ENCODE measurements around the gene ERH. TPM values are rescaled to one million over a fixed set of nuclear protein-coding genes. Genes with fewer than 3 reads are reported as not detected.

Gene ERH
- total RNA-seq, 1 donor from 2014 or later, result 31.1 TPM

- H3K9me3 ChIP-seq, result no peaks in the 10 kb centered on the region
- no peaks in the 10 kb centered on the region for H3K27me3 ChIP-seq
- no peak overlapping the region for H3K4me3 ChIP-seq
- H3K4me1 ChIP-seq, result no peaks in the 10 kb centered on the region
- no peak overlapping the region for H3K27ac ChIP-seq
- H3K36me3 ChIP-seq, result peaks cover 6 to 21% of the 10 kb centered on the region in 2 donors
- TF ChIP-seq CTCF (IDR thresholded peaks at IDR 0.05), result no peak
- no peak for DNase-seq (ENCODE audit: low spot score in 2 of 2)
- intact Hi-C loops (cut with DNase I), result no loop called here
Observed at GRCh38 chr14:69430306-69430939, 32.3 kb upstream of the ERH start.

- Histone ChIP-seq H3K4me3 (no peak overlapping the region), H3K4me1 (no peaks in the 10 kb centered on the region), H3K9me3 (no peaks in the 10 kb centered on the region), H3K36me3 (peaks cover 10 to 28% of the 10 kb centered on the region in 2 donors), H3K27me3 (no peaks in the 10 kb centered on the region), H3K27ac (no peak overlapping the region)
- DNase-seq (ENCODE audit: low spot score in 2 of 2), result no peak
- no peak for TF ChIP-seq CTCF (IDR thresholded peaks at IDR 0.05)
- intact Hi-C loops (cut with DNase I), result no loop called here
Observed at GRCh38 chr14:69429643-69430042, 31.5 kb upstream of the ERH start.

- Histone ChIP-seq H3K9me3 (no peaks in the 10 kb centered on the region), H3K27ac (no peak overlapping the region), H3K27me3 (no peaks in the 10 kb centered on the region), H3K36me3 (peaks cover 10 to 28% of the 10 kb centered on the region in 2 donors), H3K4me3 (no peak overlapping the region), H3K4me1 (no peaks in the 10 kb centered on the region)
- no peak for DNase-seq (ENCODE audit: low spot score in 2 of 2)
- TF ChIP-seq CTCF (IDR thresholded peaks at IDR 0.05), result no peak
- intact Hi-C loops (cut with DNase I), result no loop called here
Observed at GRCh38 chr14:69428289-69428998, 30.3 kb upstream of the ERH start.

GRCh38 chr14:69427596-69427995 is 29.5 kb upstream of the ERH start:
- H3K4me3 ChIP-seq, result no peak overlapping the region
- no peaks in the 10 kb centered on the region for H3K27me3 ChIP-seq
- no peak for TF ChIP-seq CTCF (IDR thresholded peaks at IDR 0.05)
- no peak for DNase-seq (ENCODE audit: low spot score in 2 of 2)
- no peak overlapping the region for H3K27ac ChIP-seq
- no peaks in the 10 kb centered on the region for H3K9me3 ChIP-seq
- intact Hi-C loops (cut with DNase I), result no loop called here
- no peaks in the 10 kb centered on the region for H3K4me1 ChIP-seq
- H3K36me3 ChIP-seq, result peaks cover 10 to 28% of the 10 kb centered on the region in 2 donors

GRCh38 chr14:69424149-69424923 is 26.2 kb upstream of the ERH start:
- no peaks in the 10 kb centered on the region for H3K9me3 ChIP-seq
- no peaks in the 10 kb centered on the region for H3K27me3 ChIP-seq
- H3K4me3 ChIP-seq, result no peak overlapping the region
- TF ChIP-seq CTCF (IDR thresholded peaks at IDR 0.05), result no peak
- intact Hi-C loops (cut with DNase I), result no loop called here
- no peak for DNase-seq (ENCODE audit: low spot score in 2 of 2)
- H3K4me1 ChIP-seq, result no peaks in the 10 kb centered on the region
- no peak overlapping the region for H3K27ac ChIP-seq
- H3K36me3 ChIP-seq, result peaks cover 10 to 28% of the 10 kb centered on the region in 2 donors

All from ascending aorta (tissue), 2 donors.